Breast epithelium (tissue), 4 donors: ENCODE results near the gene ZAR1. TPM values are rescaled to one million over a fixed set of nuclear protein-coding genes. Genes with fewer than 3 reads are reported as not detected.

Source experiments
- DNase-seq, 2 donors: peaks; one replicate each; pipeline ENCODE4 v3.0.0-alpha.2; 2019; ENCODE audit warnings: low spot score in 2 of 2
- H3K27ac ChIP-seq, 2 donors: fragments of 200-600 bp; sonication (generic) in 1 of 2; one replicate each; pipeline ENCODE4 v1.5.1; 2016 to 2019; ENCODE audit warnings: mild to moderate bottlenecking in 1 of 2
- H3K27me3 ChIP-seq, 2 donors: fragments of 200-600 bp; sonication (generic) in 1 of 2; one replicate each; pipeline versions ENCODE4 v1.5.1 to v1.6.0; 2017 to 2019; ENCODE audit warnings: control low read depth in 1 of 2, mild to moderate bottlenecking in 1 of 2
- H3K36me3 ChIP-seq: fragments of 200-600 bp; one replicate; pipeline ENCODE4 v1.5.1; 2019
- H3K4me1 ChIP-seq, 2 donors: fragments of 200-600 bp; sonication (generic); one replicate each; pipeline ENCODE4 v1.5.1; 2016 to 2019; ENCODE audit warnings: control low read depth in 1 of 2
- H3K4me3 ChIP-seq, 3 donors: fragments of 200-600 bp; sonication (generic); 1 replicate in 2 of 3; 2 replicates in 1 of 3; pipeline ENCODE4 v1.5.1; 2016 to 2019; ENCODE audit warnings: mild to moderate bottlenecking in 3 of 3, moderate library complexity in 2 of 3
- H3K9me3 ChIP-seq, 2 donors: fragments of 200-600 bp; sonication (generic) in 1 of 2; one replicate each; pipeline ENCODE4 v1.5.1; 2016 to 2019; ENCODE audit warnings: control low read depth in 1 of 2
- POLR2A ChIP-seq: fragments of 450-650 bp; IDR thresholded peaks from one replicate; pipeline ENCODE4 v1.6.1; 2016; ENCODE audit warnings: antibody characterized with exemption, mild to moderate bottlenecking, moderate library complexity
- POLR2AphosphoS5 ChIP-seq, 3 donors: sonication (generic); formaldehyde crosslinking; IDR thresholded peaks; one replicate each; pipeline ENCODE4 v1.6.1; 2017; ENCODE audit warnings: antibody characterized with exemption in 3 of 3
- intact Hi-C: fragments of 100-400 bp; cut with DNase I; formaldehyde crosslinking; loops from one replicate; pipeline ENCODE4 v1.15.1; 2023; ENCODE audit warnings: low total_unique reads
- total RNA-seq, 3 donors: library from RNA; depleted of rRNA; stranded (reverse); fragments of >200 nt; gene quantifications; one replicate each; pipeline ENCODE4 v1.1.0, GENCODE V29; 2016
- TF ChIP-seq, protein P1 (sequence below), 3 donors: fragments of 450-650 bp; IDR thresholded peaks; one replicate each; pipeline ENCODE4 v1.5.1; 2016 to 2017; ENCODE audit warnings: antibody characterized with exemption in 3 of 3, mild to moderate bottlenecking in 3 of 3, moderate library complexity in 3 of 3

Gene ZAR1
- total RNA-seq, 3 donors from 2014 or later, result 0.32 TPM; not detected in 2

DNA sequence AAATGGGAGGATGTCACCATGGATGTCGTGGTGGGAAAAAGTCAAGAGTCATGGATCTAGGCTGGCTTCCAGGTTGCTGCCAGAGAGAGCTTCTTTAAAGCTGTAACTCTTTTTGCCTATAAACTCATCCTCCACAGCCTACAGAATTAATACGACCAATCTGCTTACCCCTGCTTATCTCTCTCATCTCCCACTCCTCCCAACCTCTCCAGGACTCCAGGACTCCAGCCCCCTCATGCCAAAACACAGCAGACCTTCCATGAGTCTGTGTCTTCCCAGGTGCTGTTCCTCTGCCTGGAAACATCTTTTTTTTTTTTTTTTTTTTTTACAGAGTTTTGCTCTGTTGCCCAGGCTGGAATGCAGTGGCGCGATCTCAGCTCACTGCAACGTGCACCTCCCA lies 22.2 kb upstream of the ZAR1 start:
- intact Hi-C loops, result no loop called here
- Histone ChIP-seq H3K9me3 (peaks cover 0 to 3% of the 10 kb centered on the region in 2 donors), H3K27me3 (no peaks in the 10 kb centered on the region), H3K4me1 (no peaks in the 10 kb centered on the region), H3K4me3 (no peak overlapping the region), H3K36me3 (no peaks in the 10 kb centered on the region), H3K27ac (no peak overlapping the region)
- TF ChIP-seq POLR2AphosphoS5 (IDR thresholded peaks at IDR 0.05), result no peak
- TF ChIP-seq, protein P1, sequence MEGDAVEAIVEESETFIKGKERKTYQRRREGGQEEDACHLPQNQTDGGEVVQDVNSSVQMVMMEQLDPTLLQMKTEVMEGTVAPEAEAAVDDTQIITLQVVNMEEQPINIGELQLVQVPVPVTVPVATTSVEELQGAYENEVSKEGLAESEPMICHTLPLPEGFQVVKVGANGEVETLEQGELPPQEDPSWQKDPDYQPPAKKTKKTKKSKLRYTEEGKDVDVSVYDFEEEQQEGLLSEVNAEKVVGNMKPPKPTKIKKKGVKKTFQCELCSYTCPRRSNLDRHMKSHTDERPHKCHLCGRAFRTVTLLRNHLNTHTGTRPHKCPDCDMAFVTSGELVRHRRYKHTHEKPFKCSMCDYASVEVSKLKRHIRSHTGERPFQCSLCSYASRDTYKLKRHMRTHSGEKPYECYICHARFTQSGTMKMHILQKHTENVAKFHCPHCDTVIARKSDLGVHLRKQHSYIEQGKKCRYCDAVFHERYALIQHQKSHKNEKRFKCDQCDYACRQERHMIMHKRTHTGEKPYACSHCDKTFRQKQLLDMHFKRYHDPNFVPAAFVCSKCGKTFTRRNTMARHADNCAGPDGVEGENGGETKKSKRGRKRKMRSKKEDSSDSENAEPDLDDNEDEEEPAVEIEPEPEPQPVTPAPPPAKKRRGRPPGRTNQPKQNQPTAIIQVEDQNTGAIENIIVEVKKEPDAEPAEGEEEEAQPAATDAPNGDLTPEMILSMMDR (IDR thresholded peaks at IDR 0.05), result no peak
- TF ChIP-seq POLR2A, result no peak
- no peak for DNase-seq

DNA sequence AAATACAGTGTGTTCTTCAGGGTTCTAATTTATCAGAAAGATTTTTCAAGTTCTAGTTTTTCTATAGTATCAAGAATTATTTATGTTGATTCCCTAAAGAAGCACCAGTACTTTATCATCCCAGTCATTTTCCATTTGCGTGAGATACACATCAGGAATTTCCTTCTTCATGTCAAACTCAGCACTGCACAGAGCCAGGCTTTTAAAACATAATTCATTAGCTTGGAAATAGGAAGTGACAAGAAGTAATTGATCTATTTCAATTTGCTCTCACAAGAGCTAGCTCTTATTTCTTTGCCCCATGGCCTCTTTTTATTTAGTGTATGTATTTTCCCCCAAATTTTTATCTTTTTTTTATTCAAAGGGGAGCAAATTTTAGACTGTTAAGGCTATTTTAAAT lies 19.9 kb upstream of the ZAR1 start:
- H3K9me3 ChIP-seq, result no peaks in the 10 kb centered on the region
- TF ChIP-seq, protein P1 (IDR thresholded peaks at IDR 0.05), result no peak
- TF ChIP-seq POLR2A (no peak), POLR2AphosphoS5 (IDR thresholded peaks at IDR 0.05) (no peak)
- H3K27me3 ChIP-seq, result no peaks in the 10 kb centered on the region
- H3K4me3 ChIP-seq, result no peak overlapping the region
- no peak for DNase-seq
- H3K4me1 ChIP-seq, result no peaks in the 10 kb centered on the region
- intact Hi-C loops, result no loop called here
- H3K36me3 ChIP-seq, result no peaks in the 10 kb centered on the region
- H3K27ac ChIP-seq, result no peak overlapping the region

DNA sequence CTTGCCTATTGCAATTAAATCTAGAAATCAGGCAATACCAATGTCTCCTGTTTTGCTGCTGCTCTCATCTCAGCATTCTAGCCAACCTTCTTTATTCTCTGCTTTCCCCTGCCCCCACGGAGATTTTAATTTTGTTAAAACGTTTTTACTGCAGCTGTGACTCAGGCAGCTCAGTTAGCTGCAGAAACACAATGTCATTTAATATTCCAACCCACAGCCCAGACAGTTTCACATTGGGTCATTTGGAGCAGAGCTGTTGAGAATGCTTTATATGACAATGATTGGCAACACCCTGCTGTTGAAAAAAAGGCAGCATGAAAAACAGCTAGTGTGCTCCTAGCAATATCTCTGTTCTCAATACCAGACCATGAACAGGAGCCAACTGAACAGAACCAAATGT lies 19.5 kb upstream of the ZAR1 start:
- Histone ChIP-seq H3K9me3 (no peaks in the 10 kb centered on the region), H3K27me3 (no peaks in the 10 kb centered on the region), H3K4me3 (no peak overlapping the region), H3K36me3 (no peaks in the 10 kb centered on the region), H3K4me1 (no peaks in the 10 kb centered on the region), H3K27ac (no peak overlapping the region)
- DNase-seq, result no peak
- intact Hi-C loops, result no loop called here
- TF ChIP-seq POLR2A (no peak), POLR2AphosphoS5 (IDR thresholded peaks at IDR 0.05) (no peak)
- TF ChIP-seq, protein P1 (IDR thresholded peaks at IDR 0.05), result no peak

DNA sequence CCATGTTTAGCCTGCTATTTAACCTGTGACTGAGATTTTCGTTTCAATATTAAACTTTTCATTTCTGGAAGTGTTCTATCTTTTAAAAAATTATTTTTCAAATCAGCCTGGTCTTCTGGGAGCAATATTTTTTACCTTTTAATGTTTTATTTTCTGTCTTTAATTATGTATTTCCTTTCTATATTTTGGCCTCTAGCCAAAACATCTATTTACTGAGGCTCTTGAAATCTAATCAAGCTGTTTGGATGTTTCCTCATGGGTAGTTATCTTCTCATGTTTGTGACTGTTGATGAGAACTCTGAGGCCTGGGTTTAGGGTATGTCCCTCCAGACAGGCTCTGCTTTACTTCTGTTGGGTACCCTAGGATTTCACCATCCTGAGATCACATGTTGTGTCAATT lies 17.3 kb upstream of the ZAR1 start:
- Histone ChIP-seq H3K36me3 (no peaks in the 10 kb centered on the region), H3K27ac (no peak overlapping the region), H3K4me1 (no peaks in the 10 kb centered on the region), H3K4me3 (no peak overlapping the region), H3K9me3 (no peaks in the 10 kb centered on the region), H3K27me3 (no peaks in the 10 kb centered on the region)
- intact Hi-C loops, result no loop called here
- DNase-seq, result no peak
- TF ChIP-seq POLR2AphosphoS5 (IDR thresholded peaks at IDR 0.05) (no peak), POLR2A (no peak)
- TF ChIP-seq, protein P1 (IDR thresholded peaks at IDR 0.05), result no peak

DNA sequence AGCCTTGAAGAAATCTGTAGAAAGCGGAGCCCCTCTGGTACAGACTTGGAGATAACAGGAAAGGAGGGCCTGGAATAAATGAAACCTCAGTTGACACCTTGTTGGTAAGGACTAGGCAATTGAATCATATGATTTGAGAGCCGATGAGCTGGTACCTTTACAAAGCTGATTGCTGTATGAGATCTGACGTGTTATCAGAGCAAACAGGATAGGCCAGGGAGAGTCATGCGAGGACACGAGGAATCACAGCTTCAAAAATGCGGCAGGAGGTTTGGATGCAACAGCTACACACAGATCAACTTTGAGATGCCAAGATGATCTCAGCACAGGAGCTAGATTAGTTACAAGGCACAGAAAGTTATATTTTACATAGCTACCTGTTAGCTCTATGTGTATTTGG lies 14.3 kb upstream of the ZAR1 start:
- DNase-seq, result no peak
- intact Hi-C loops, result no loop called here
- Histone ChIP-seq H3K27ac (no peak overlapping the region), H3K9me3 (no peaks in the 10 kb centered on the region), H3K36me3 (no peaks in the 10 kb centered on the region), H3K27me3 (no peaks in the 10 kb centered on the region), H3K4me1 (no peaks in the 10 kb centered on the region), H3K4me3 (no peak overlapping the region)
- TF ChIP-seq POLR2AphosphoS5 (IDR thresholded peaks at IDR 0.05) (no peak), POLR2A (no peak)
- TF ChIP-seq, protein P1 (IDR thresholded peaks at IDR 0.05), result no peak
